ENCODE results near the gene BICRAL. TPM values are rescaled to one million over a fixed set of nuclear protein-coding genes. Genes with fewer than 3 reads are reported as not detected.
"Not testable (repeated sequence)": the region's sequence is repeated elsewhere in the genome, so short reads cannot be mapped to it uniquely, and the experiment has no call there.

Gene BICRAL
- total and polyA plus RNA-seq, 4 donors: 13.1 to 17.0 (median 13.9) TPM

DNA sequence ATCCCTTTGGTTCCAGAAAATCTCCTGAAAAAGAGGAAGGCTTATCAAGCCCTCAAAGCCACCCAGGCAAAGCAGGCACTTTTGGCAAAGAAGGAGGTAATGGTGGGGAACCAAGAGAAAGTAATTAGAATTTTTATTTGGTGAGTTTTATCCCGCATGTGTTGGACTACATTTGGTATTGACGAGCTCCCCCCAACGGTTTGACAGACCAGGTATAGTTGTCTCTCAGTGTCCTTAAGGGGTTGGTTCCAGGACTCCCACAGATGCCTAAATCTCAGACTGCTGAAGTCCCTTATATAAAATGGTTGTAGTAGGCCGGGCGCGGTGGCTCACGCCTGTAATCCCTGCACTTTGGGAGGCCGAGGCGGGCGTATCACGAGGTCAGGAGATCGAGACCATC, 99.0 kb downstream of the BICRAL start:
- H3K27me3 ChIP-seq (ENCODE audit: control insufficient read depth, insufficient read depth, low read length); H3K9me3 ChIP-seq (ENCODE audit: control insufficient read depth, insufficient read depth, low read length); H3K27ac ChIP-seq (ENCODE audit: low read depth, low read length); DNase-seq (ENCODE audit: low read depth in 4 of 6, low spot score in 6 of 6): not testable (repeated sequence)
- peaks cover 27% of the 10 kb centered on the region for H3K4me1 ChIP-seq (ENCODE audit: control insufficient read depth, insufficient read depth, low read length)
- H3K36me3 ChIP-seq (ENCODE audit: control insufficient read depth, insufficient read depth, low read length): peaks cover 33% of the 10 kb centered on the region
- H3K4me3 ChIP-seq (ENCODE audit: low read depth, low read length): peak overlapping the region; percentile 86
- WGBS (ENCODE audit: insufficient coverage): 84% methylated on average over 7 of the region's 12 CpGs

DNA sequence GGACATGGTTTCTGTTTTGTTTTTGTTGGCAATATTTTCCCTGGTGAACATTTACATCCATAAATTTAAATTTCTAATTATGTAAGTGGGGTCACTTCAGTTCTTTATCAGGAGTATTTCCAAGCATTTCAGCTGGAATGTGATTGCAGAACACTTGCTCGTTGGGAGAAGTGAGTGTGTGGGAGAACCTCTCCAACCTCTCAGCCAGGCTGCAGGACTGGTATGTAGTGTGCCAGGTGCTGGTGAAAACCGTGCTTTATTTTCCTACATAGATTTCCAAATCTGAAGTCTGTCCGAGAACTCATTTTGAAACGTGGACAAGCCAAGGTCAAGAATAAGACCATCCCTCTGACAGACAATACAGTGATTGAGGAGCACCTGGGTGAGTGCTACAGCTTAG, 103.8 kb downstream of the BICRAL start:
- no peak overlapping the region for H3K4me3 ChIP-seq (ENCODE audit: low read depth, low read length)
- no CpG with 5 or more reads among the region's 4 CpGs for WGBS (ENCODE audit: insufficient coverage)
- peaks cover 42% of the 10 kb centered on the region for H3K36me3 ChIP-seq (ENCODE audit: control insufficient read depth, insufficient read depth, low read length)

GRCh38 chr6:42888201-42888600, 106.3 kb downstream of the BICRAL start:
- H3K9me3 ChIP-seq (ENCODE audit: control insufficient read depth, insufficient read depth, low read length); H3K27me3 ChIP-seq (ENCODE audit: control insufficient read depth, insufficient read depth, low read length); DNase-seq (ENCODE audit: low read depth in 4 of 6, low spot score in 6 of 6); H3K4me1 ChIP-seq (ENCODE audit: control insufficient read depth, insufficient read depth, low read length); H3K4me3 ChIP-seq (ENCODE audit: low read depth, low read length); H3K27ac ChIP-seq (ENCODE audit: low read depth, low read length): not testable (repeated sequence)
- peaks cover 29% of the 10 kb centered on the region for H3K36me3 ChIP-seq (ENCODE audit: control insufficient read depth, insufficient read depth, low read length)
- no CpG with 5 or more reads among the region's 4 CpGs for WGBS (ENCODE audit: insufficient coverage)

More for the DNA sequence above, 103.8 kb downstream of the BICRAL start:
- Histone ChIP-seq H3K4me1 (ENCODE audit: control insufficient read depth, insufficient read depth, low read length) (peaks cover 12% of the 10 kb centered on the region), H3K27me3 (ENCODE audit: control insufficient read depth, insufficient read depth, low read length) (no peaks in the 10 kb centered on the region), H3K27ac (ENCODE audit: low read depth, low read length) (no peak overlapping the region), H3K9me3 (ENCODE audit: control insufficient read depth, insufficient read depth, low read length) (no peaks in the 10 kb centered on the region)
- DNase-seq (ENCODE audit: low read depth in 4 of 6, low spot score in 6 of 6): no peak

- peak overlapping the region; percentile 98 for H3K4me3 ChIP-seq (ENCODE audit: low read depth, low read length)
- H3K4me1 ChIP-seq (ENCODE audit: control insufficient read depth, insufficient read depth, low read length): peaks cover 8% of the 10 kb centered on the region
- no peaks in the 10 kb centered on the region for H3K27me3 ChIP-seq (ENCODE audit: control insufficient read depth, insufficient read depth, low read length)
- no peak overlapping the region for H3K27ac ChIP-seq (ENCODE audit: low read depth, low read length)
- DNase-seq (ENCODE audit: low read depth in 4 of 6, low spot score in 6 of 6): no peak
- H3K9me3 ChIP-seq (ENCODE audit: control insufficient read depth, insufficient read depth, low read length): no peaks in the 10 kb centered on the region
- WGBS (ENCODE audit: insufficient coverage): 47% methylated on average over 3 of the region's 4 CpGs
- peaks cover 19% of the 10 kb centered on the region for H3K36me3 ChIP-seq (ENCODE audit: control insufficient read depth, insufficient read depth, low read length)
Observed at GRCh38 chr6:42889815-42890214, 108.0 kb downstream of the BICRAL start.

DNA sequence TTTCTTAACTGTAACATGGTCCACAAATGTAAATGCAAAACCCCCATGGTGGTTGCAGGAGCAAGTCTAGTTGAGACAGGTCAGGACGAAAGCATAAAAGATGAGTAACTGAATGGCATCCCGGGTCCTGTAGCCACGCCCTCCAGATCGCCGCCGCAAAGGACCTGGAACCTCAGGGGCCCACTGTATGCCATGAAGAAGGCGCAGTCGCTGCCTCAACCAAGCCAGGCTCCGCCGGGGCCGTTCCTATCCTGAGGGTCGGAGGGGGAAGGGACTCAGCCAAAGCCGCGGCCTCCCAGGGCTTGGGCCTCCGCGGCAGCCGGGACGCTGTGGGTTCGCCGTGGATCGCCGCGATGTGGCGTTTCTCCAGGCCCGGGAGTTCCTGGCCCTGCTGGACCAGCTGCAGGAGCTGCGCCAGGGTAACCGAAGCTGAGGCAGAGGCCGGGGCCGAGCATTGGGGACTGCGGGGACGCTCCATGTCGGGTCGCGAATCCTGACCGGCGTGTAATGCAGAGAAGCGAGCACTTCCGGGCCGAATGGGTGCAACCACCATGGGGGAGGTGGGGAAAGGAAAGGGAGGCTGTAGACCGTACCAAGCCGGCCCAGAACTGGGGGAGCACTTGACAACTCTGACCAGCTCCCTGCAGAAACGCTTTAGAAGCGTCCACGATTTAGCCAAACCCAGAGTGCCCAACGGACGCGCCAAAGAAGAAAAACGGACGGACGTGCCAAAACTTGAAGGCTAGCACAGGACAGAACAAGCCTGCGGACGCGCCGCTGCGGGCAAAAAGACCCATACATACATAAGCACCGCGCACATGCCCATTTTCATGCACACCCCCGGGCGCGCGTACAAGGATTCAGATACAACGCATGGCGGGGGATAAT, 108.7 kb downstream of the BICRAL start:
- peaks cover 8% of the 10 kb centered on the region for H3K4me1 ChIP-seq (ENCODE audit: control insufficient read depth, insufficient read depth, low read length)
- H3K9me3 ChIP-seq (ENCODE audit: control insufficient read depth, insufficient read depth, low read length): no peaks in the 10 kb centered on the region
- WGBS (ENCODE audit: insufficient coverage): under 1% methylated on average over 59 of the region's 63 CpGs
- peaks cover 11% of the 10 kb centered on the region for H3K36me3 ChIP-seq (ENCODE audit: control insufficient read depth, insufficient read depth, low read length)
- peak; percentile 83 to 99 (median 93) for DNase-seq (ENCODE audit: low read depth in 4 of 6, low spot score in 6 of 6)
- peak overlapping the region; percentile 96 for H3K27ac ChIP-seq (ENCODE audit: low read depth, low read length)
- H3K27me3 ChIP-seq (ENCODE audit: control insufficient read depth, insufficient read depth, low read length): no peaks in the 10 kb centered on the region
- peak overlapping the region; percentile 98 for H3K4me3 ChIP-seq (ENCODE audit: low read depth, low read length)

GRCh38 chr6:42891199-42891722, 109.4 kb downstream of the BICRAL start:
- 32% methylated on average over 13 of the region's 17 CpGs for WGBS (ENCODE audit: insufficient coverage)
- Histone ChIP-seq H3K4me3 (ENCODE audit: low read depth, low read length) (peak overlapping the region; percentile 98), H3K4me1 (ENCODE audit: control insufficient read depth, insufficient read depth, low read length) (peaks cover 8% of the 10 kb centered on the region), H3K36me3 (ENCODE audit: control insufficient read depth, insufficient read depth, low read length) (peaks cover 7% of the 10 kb centered on the region), H3K9me3 (ENCODE audit: control insufficient read depth, insufficient read depth, low read length) (no peaks in the 10 kb centered on the region), H3K27me3 (ENCODE audit: control insufficient read depth, insufficient read depth, low read length) (no peaks in the 10 kb centered on the region), H3K27ac (ENCODE audit: low read depth, low read length) (peak overlapping the region; percentile 96)
- no peak for DNase-seq (ENCODE audit: low read depth in 4 of 6, low spot score in 6 of 6)

DNA sequence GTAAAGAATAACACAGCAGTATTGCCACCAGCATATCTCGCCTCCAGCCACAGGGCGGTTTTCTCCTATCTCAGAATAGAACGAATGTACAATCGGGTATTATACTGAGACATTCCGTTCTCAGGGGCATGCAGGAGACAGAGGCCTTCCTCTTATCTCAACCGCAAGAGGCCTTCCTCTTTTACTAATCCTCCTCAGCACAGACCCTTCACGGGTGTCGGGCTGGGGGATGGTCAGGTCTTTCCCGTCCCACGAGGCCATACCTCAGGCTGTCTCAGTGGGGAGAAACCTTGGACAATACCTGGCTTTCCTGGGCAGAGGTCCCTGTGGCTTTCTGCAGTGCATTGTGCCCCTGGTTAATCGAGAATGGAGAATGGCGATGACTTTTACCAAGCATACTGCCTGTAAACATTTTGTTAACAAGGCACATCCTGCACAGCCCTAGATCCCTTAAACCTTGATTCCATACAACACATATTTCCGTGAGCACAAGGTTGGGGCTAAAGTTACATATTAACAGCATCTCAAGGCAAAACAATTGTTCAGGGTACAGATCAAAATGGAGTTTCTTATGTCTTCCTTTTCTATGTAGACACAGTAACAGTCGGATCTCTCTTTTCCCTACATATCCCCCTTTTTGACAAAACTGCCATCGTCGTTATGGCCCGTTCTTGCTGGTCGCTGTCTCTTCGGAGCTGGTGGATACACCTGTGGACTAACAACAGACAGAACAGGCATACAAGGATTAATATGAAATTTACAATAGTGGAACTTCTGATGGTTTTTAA, 112.4 kb downstream of the BICRAL start:
- not testable (repeated sequence) for H3K27ac ChIP-seq (ENCODE audit: low read depth, low read length); H3K4me3 ChIP-seq (ENCODE audit: low read depth, low read length); H3K4me1 ChIP-seq (ENCODE audit: control insufficient read depth, insufficient read depth, low read length); DNase-seq (ENCODE audit: low read depth in 4 of 6, low spot score in 6 of 6); H3K27me3 ChIP-seq (ENCODE audit: control insufficient read depth, insufficient read depth, low read length); H3K36me3 ChIP-seq (ENCODE audit: control insufficient read depth, insufficient read depth, low read length); H3K9me3 ChIP-seq (ENCODE audit: control insufficient read depth, insufficient read depth, low read length)
- 76% methylated on average over 12 of the region's 19 CpGs for WGBS (ENCODE audit: insufficient coverage)

GRCh38 chr6:42896178-42896719, 114.4 kb downstream of the BICRAL start:
- H3K4me3 ChIP-seq (ENCODE audit: low read depth, low read length): no peak overlapping the region
- H3K36me3 ChIP-seq (ENCODE audit: control insufficient read depth, insufficient read depth, low read length): no peaks in the 10 kb centered on the region
- H3K9me3 ChIP-seq (ENCODE audit: control insufficient read depth, insufficient read depth, low read length): no peaks in the 10 kb centered on the region
- DNase-seq (ENCODE audit: low read depth in 4 of 6, low spot score in 6 of 6): no peak
- H3K27ac ChIP-seq (ENCODE audit: low read depth, low read length): no peak overlapping the region
- H3K27me3 ChIP-seq (ENCODE audit: control insufficient read depth, insufficient read depth, low read length): no peaks in the 10 kb centered on the region
- peaks cover 9% of the 10 kb centered on the region for H3K4me1 ChIP-seq (ENCODE audit: control insufficient read depth, insufficient read depth, low read length)
- WGBS (ENCODE audit: insufficient coverage): no CpG with 5 or more reads among the region's 10 CpGs

GRCh38 chr6:42898891-42899361, 117.1 kb downstream of the BICRAL start:
- no peaks in the 10 kb centered on the region for H3K9me3 ChIP-seq (ENCODE audit: control insufficient read depth, insufficient read depth, low read length)
- H3K27me3 ChIP-seq (ENCODE audit: control insufficient read depth, insufficient read depth, low read length): no peaks in the 10 kb centered on the region
- H3K4me3 ChIP-seq (ENCODE audit: low read depth, low read length): no peak overlapping the region
- DNase-seq (ENCODE audit: low read depth in 4 of 6, low spot score in 6 of 6): peak in 2 of 6 donors; percentile 87 to 93
- H3K27ac ChIP-seq (ENCODE audit: low read depth, low read length): no peak overlapping the region
- no peaks in the 10 kb centered on the region for H3K36me3 ChIP-seq (ENCODE audit: control insufficient read depth, insufficient read depth, low read length)
- 0% methylated on average over 7 of the region's 10 CpGs for WGBS (ENCODE audit: insufficient coverage)
- peaks cover 7% of the 10 kb centered on the region for H3K4me1 ChIP-seq (ENCODE audit: control insufficient read depth, insufficient read depth, low read length)

Data from spinal cord (tissue), 10 donors.